GM12878 (cell line): ENCODE measurements around the gene NIPAL3. TPM values are rescaled to one million over a fixed set of nuclear protein-coding genes. Genes with fewer than 3 reads are reported as not detected.

ENCODE experiments used
- ATAC-seq: fragments of 200-7000 bp; cut with Tn5 transposase; 3 replicates; pipeline ENCODE4 v1.9.1; 2020; ENCODE audit warnings: mild to moderate bottlenecking, moderate library complexity
- BruUV-seq: library from RNA; stranded (reverse); fragments of 400-500 nt; replicated peaks from 2 replicates; lab custom pipeline; 2021; lab: Mats Ljungman, UMichigan
- CTCF ChIA-PET: fragments of 300-600 bp; sonication (Branson Sonifier 250); formaldehyde crosslinking; extraction: SDS; loops from one replicate; lab custom pipeline; 2021; ENCODE audit warnings: inconsistent platforms; lab: Yijun Ruan, JAX
- POLR2A ChIA-PET: fragments of 350-600 bp; formaldehyde crosslinking; extraction: SDS; loops from one replicate; lab custom pipeline; 2021; ENCODE audit warnings: inconsistent platforms; lab: Charles Lee
- RAD21 ChIA-PET: fragments of 300-600 bp; sonication (Branson Sonifier 250); formaldehyde crosslinking; loops from one replicate; lab custom pipeline; 2023; ENCODE audit warnings: antibody characterized with exemption; ENCODE audit not compliant: unreplicated experiment; lab: Charles Lee
- SMC1A ChIA-PET: fragments of 300-600 bp; sonication (Branson Sonifier 250); formaldehyde crosslinking; loops from one replicate; lab custom pipeline; 2023; ENCODE audit not compliant: unreplicated experiment, uncharacterized antibody; lab: Charles Lee
- DNase-seq: peaks from one replicate; pipeline ENCODE4 v3.0.0-alpha.2; 2011; ENCODE audit warnings: low read depth, low spot score
- FAIRE-seq: peaks from 3 replicates; lab custom pipeline; 2011; peaks lifted over from hg19 to GRCh38; lab: Jason Lieb, UNC
- H2AFZ ChIP-seq: 2 replicates; pipeline ENCODE4 v1.6.0; 2011; ENCODE audit warnings: low read depth, low read length, control low read depth; ENCODE audit not compliant: control insufficient read depth
- H3K27ac ChIP-seq: 2 replicates; pipeline ENCODE4 v1.5.1; 2011; ENCODE audit warnings: control low read depth; ENCODE audit not compliant: control insufficient read depth, insufficient read depth
- H3K27me3 ChIP-seq, 2 experiments: replicated peaks in 1 of 2; 2 replicates each; pipeline versions ENCODE4 v1.6.0 to v1.6.1; 2011; ENCODE audit warnings: low read length in 1 of 2; ENCODE audit not compliant: control insufficient read depth in 2 of 2, insufficient read depth in 2 of 2
- H3K36me3 ChIP-seq, 2 experiments: 2 replicates each; pipeline ENCODE4 v1.5.1; 2011; ENCODE audit warnings: low read length in 1 of 2; ENCODE audit not compliant: control insufficient read depth in 2 of 2, insufficient read depth in 2 of 2
- H3K4me1 ChIP-seq: 2 replicates; pipeline ENCODE4 v1.6.1; 2011; ENCODE audit warnings: mild to moderate bottlenecking, low read length, moderate library complexity, mixed read lengths; ENCODE audit not compliant: control insufficient read depth, insufficient read depth
- H3K4me2 ChIP-seq: 2 replicates; pipeline ENCODE4 v1.6.0; 2011; ENCODE audit warnings: control low read depth; ENCODE audit not compliant: control insufficient read depth, insufficient read depth
- H3K4me3 ChIP-seq: fragments of 200-600 bp; sonication (generic); 2 replicates; pipeline ENCODE4 v1.5.1; 2016
- H3K79me2 ChIP-seq: 2 replicates; pipeline ENCODE4 v1.6.0; 2011; ENCODE audit warnings: low read length; ENCODE audit not compliant: control insufficient read depth, insufficient read depth
- H3K9ac ChIP-seq: 2 replicates; pipeline ENCODE4 v1.8.0; 2011; ENCODE audit warnings: low read length, control low read depth, mixed read lengths; ENCODE audit not compliant: control insufficient read depth, insufficient read depth
- H3K9me3 ChIP-seq: replicated peaks from 3 replicates; pipeline ENCODE4 v1.5.1; 2011; ENCODE audit warnings: mild to moderate bottlenecking, low read length; ENCODE audit not compliant: control insufficient read depth, insufficient read depth
- H4K20me1 ChIP-seq: 2 replicates; pipeline ENCODE4 v1.6.0; 2011; ENCODE audit not compliant: control insufficient read depth, insufficient read depth
- CHD2 ChIP-seq: IDR thresholded peaks from 2 replicates; pipeline ENCODE4 v1.6.1; 2011; ENCODE audit warnings: low read depth, low read length, improper control_type of control experiment, borderline replicate concordance
- HCFC1 ChIP-seq: fragments of 150-350 bp; IDR thresholded peaks from 2 replicates; pipeline ENCODE4 v1.6.1; 2014; ENCODE audit warnings: low read length
- MEF2B ChIP-seq: fragments of 450-650 bp; IDR thresholded peaks from 2 replicates; pipeline ENCODE4 v1.6.1; 2018; ENCODE audit warnings: mild to moderate bottlenecking, moderate library complexity; ENCODE audit not compliant: partially characterized antibody, poor library complexity, severe bottlenecking
- NR2C1 ChIP-seq: fragments of 450-650 bp; IDR thresholded peaks from 2 replicates; pipeline ENCODE4 v1.6.1; 2017; ENCODE audit warnings: antibody characterized with exemption, mild to moderate bottlenecking, moderate library complexity
- POLR2AphosphoS5 ChIP-seq: IDR thresholded peaks from 2 replicates; pipeline ENCODE4 v1.6.1; 2011; ENCODE audit warnings: mild to moderate bottlenecking, low read length, inconsistent platforms
- RB1 ChIP-seq: fragments of 450-650 bp; formaldehyde crosslinking; IDR thresholded peaks from 2 replicates; pipeline ENCODE4 v1.6.1; 2017; ENCODE audit warnings: mild to moderate bottlenecking, borderline replicate concordance
- SMAD1 ChIP-seq: fragments of 450-650 bp; IDR thresholded peaks from 2 replicates; pipeline ENCODE4 v1.6.1; 2018; ENCODE audit warnings: mild to moderate bottlenecking, low read depth; ENCODE audit not compliant: partially characterized antibody
- SMAD5 ChIP-seq: IDR thresholded peaks from 2 replicates; pipeline ENCODE4 v1.6.1; 2016; ENCODE audit warnings: antibody characterized with exemption, low read depth
- TCF12 ChIP-seq: IDR thresholded peaks from 2 replicates; pipeline ENCODE4 v1.6.1; 2011; ENCODE audit warnings: low read depth, mild to moderate bottlenecking, low read length
- ZNF217 ChIP-seq: fragments of 450-650 bp; IDR thresholded peaks from 2 replicates; pipeline ENCODE4 v1.6.1; 2017; ENCODE audit warnings: antibody characterized with exemption, mild to moderate bottlenecking
- ZNF24 ChIP-seq: fragments of 450-650 bp; IDR thresholded peaks from 2 replicates; pipeline ENCODE4 v1.6.1; 2017; ENCODE audit warnings: antibody characterized with exemption, mild to moderate bottlenecking
- ZNF274 ChIP-seq: IDR thresholded peaks from one replicate; pipeline ENCODE4 v1.8.0; 2011; ENCODE audit not compliant: insufficient read length, insufficient read depth
- WGBS: methylation state at CpG from one replicate; pipeline ENCODE4 v1.1.6; 2016; ENCODE audit warnings: low lambda C conversion rate; ENCODE audit not compliant: insufficient replicate concordance, insufficient coverage; ENCODE audit errors: missing lambda C conversion rate; 5-methylcytosine and 5-hydroxymethylcytosine counted together
- in situ Hi-C: fragments of 300-500 bp; cut with MboI; formaldehyde crosslinking; loops from 9 replicates; pipeline ENCODE4 v1.14.3; 2018; ENCODE audit warnings: mixed read lengths
- intact Hi-C: fragments of 100-400 bp; cut with micrococcal nuclease; formaldehyde crosslinking; loops from one replicate; pipeline ENCODE4 v1.14.2; 2022; ENCODE audit not compliant: unreplicated experiment
- polyA plus RNA-seq, 11 experiments: library from polyadenylated mRNA; depleted of rRNA in 4 of 11; unstranded in 6 of 11; stranded (reverse) in 5 of 11; fragments of >200 nt; fragmentation: Nextera tagmentation in 4 of 11; fragmentation: Illumina TruSeq in 1 of 11; extraction: Ambion mirVana in 4 of 11; extraction: Trizol in 1 of 11; gene quantifications; 1 replicate in 1 of 11; 2 replicates in 10 of 11; pipeline versions ENCODE4 v1.2.1 to v1.2.3, GENCODE V29; 2011 to 2016; ENCODE audit warnings: inconsistent platforms in 2 of 11, missing spikeins in 2 of 11, low read depth in 1 of 11
- total RNA-seq, 4 experiments: library from RNA; depleted of rRNA in 3 of 4; stranded (reverse); fragments of >200 nt in 3 of 4; fragmentation: Illumina TruSeq in 1 of 4; extraction: Trizol in 1 of 4; gene quantifications; 2 replicates each; pipeline versions ENCODE4 v1.2.1 to v1.2.3, GENCODE V29; 2013 to 2021
- TF ChIP-seq, protein P1 (sequence below): IDR thresholded peaks from 2 replicates; pipeline ENCODE4 v1.6.1; 2012; ENCODE audit warnings: low read depth, low read length, improper control_type of control experiment
- TF ChIP-seq, protein P2 (sequence below): fragments of 150-350 bp; IDR thresholded peaks from 2 replicates; pipeline ENCODE4 v1.6.1; 2016; ENCODE audit warnings: low read depth, low read length

Gene NIPAL3
- total and polyA plus RNA-seq, 10 of the 15 experiments (the other 5 are each of a cell fraction or from before 2014, with no cell fraction given), result 2.1 to 9.4 (median 4.2) TPM

- FAIRE-seq, result no peak
- intact Hi-C loops, result no loop called here
Measured at GRCh38 chr1:24388331-24388885, 27.2 kb upstream of the NIPAL3 start.

More at GRCh38 chr1:24388331-24388885, 27.2 kb upstream of the NIPAL3 start:
- in situ Hi-C loops, result no loop called here
- 97% methylated on average over 8 of the region's 8 CpGs for WGBS
- ATAC-seq, result no peak
- DNase-seq, result no peak
- Histone ChIP-seq H3K79me2 (no peaks in the 10 kb centered on the region), H2AFZ (no peak overlapping the region), H3K4me3 (no peak overlapping the region), H3K4me1 (peaks cover 43% of the 10 kb centered on the region), H3K27ac (no peak overlapping the region), H3K36me3 (no peaks in the 10 kb centered on the region), H3K27me3 (no peaks in the 10 kb centered on the region; a peak in 1 of 4 replicates)
- RAD21 ChIA-PET, result interaction anchor here (1.1 to 1.3 kb wide), 3 partner anchors 185 to 199 kb away, joined by 3 to 4 read pairs (median 4); no protein-coding TSS in a partner anchor
- no TSS peak for BruUV-seq
- TF ChIP-seq NR2C1, result no peak
- TF ChIP-seq SMAD1, result no peak
- no peak for TF ChIP-seq HCFC1
- TF ChIP-seq ZNF24, result no peak
- TF ChIP-seq CHD2, result no peak
- TF ChIP-seq, protein P1, sequence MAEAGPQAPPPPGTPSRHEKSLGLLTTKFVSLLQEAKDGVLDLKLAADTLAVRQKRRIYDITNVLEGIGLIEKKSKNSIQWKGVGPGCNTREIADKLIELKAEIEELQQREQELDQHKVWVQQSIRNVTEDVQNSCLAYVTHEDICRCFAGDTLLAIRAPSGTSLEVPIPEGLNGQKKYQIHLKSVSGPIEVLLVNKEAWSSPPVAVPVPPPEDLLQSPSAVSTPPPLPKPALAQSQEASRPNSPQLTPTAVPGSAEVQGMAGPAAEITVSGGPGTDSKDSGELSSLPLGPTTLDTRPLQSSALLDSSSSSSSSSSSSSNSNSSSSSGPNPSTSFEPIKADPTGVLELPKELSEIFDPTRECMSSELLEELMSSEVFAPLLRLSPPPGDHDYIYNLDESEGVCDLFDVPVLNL, result no peak
- no peak for TF ChIP-seq ZNF274
- TF ChIP-seq POLR2AphosphoS5, result no peak
- TF ChIP-seq TCF12, result no peak
- no peak for TF ChIP-seq ZNF217
- no peak for TF ChIP-seq MEF2B
- TF ChIP-seq, protein P2, sequence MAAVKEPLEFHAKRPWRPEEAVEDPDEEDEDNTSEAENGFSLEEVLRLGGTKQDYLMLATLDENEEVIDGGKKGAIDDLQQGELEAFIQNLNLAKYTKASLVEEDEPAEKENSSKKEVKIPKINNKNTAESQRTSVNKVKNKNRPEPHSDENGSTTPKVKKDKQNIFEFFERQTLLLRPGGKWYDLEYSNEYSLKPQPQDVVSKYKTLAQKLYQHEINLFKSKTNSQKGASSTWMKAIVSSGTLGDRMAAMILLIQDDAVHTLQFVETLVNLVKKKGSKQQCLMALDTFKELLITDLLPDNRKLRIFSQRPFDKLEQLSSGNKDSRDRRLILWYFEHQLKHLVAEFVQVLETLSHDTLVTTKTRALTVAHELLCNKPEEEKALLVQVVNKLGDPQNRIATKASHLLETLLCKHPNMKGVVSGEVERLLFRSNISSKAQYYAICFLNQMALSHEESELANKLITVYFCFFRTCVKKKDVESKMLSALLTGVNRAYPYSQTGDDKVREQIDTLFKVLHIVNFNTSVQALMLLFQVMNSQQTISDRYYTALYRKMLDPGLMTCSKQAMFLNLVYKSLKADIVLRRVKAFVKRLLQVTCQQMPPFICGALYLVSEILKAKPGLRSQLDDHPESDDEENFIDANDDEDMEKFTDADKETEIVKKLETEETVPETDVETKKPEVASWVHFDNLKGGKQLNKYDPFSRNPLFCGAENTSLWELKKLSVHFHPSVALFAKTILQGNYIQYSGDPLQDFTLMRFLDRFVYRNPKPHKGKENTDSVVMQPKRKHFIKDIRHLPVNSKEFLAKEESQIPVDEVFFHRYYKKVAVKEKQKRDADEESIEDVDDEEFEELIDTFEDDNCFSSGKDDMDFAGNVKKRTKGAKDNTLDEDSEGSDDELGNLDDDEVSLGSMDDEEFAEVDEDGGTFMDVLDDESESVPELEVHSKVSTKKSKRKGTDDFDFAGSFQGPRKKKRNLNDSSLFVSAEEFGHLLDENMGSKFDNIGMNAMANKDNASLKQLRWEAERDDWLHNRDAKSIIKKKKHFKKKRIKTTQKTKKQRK, result no peak
- no peak for TF ChIP-seq SMAD5
- TF ChIP-seq RB1, result no peak
- TF ChIP-seq, all 136 proteins: peak for 0
- CTCF ChIA-PET, result interaction anchor here (0.6 to 6.2 kb wide), 3 partner anchors 67 to 238 kb away, joined by 3 to 74 read pairs (median 7); no protein-coding TSS in a partner anchor
- H3K9ac ChIP-seq, result no peak overlapping the region
- SMC1A ChIA-PET, result interaction anchor here (1.1 to 3.1 kb wide), 4 partner anchors 185 to 238 kb away, joined by 3 to 24 read pairs (median 4); no protein-coding TSS in a partner anchor
- no peaks in the 10 kb centered on the region for H4K20me1 ChIP-seq
- H3K4me2 ChIP-seq, result no peak overlapping the region
- no peaks in the 10 kb centered on the region for H3K9me3 ChIP-seq
- POLR2A ChIA-PET, result no interaction called here
